Neural cell (in vitro differentiated cells): Measurements from ENCODE around the gene MPPED1. TPM values are rescaled to one million over a fixed set of nuclear protein-coding genes. Genes with fewer than 3 reads are reported as not detected.

Source experiments
- H2AFZ ChIP-seq: fragments of 200-600, 300-800 bp; sonication (generic), shearing (Covaris generic); 2 replicates; pipeline ENCODE4 v1.6.0; 2014; ENCODE audit warnings: low read depth, mild to moderate bottlenecking, antibody characterized with exemption, low read length, moderate library complexity
- H3F3A ChIP-seq: fragments of 200-600 bp; shearing (Covaris generic); 2 replicates; pipeline ENCODE4 v1.6.1; 2016; ENCODE audit warnings: mild to moderate bottlenecking, moderate library complexity, mixed read lengths, antibody characterized with exemption, low read length; ENCODE audit not compliant: insufficient read depth, poor library complexity, severe bottlenecking
- H3K27ac ChIP-seq: fragments of 200-600, 300-800 bp; sonication (generic), shearing (Covaris generic); 2 replicates; pipeline ENCODE4 v1.5.1; 2014; ENCODE audit warnings: mild to moderate bottlenecking, low read length, moderate library complexity
- H3K27me3 ChIP-seq: fragments of 300-800, 200-600 bp; sonication (generic), shearing (Covaris generic); 2 replicates; pipeline ENCODE4 v1.6.0; 2014; ENCODE audit warnings: mild to moderate bottlenecking, low read depth, low read length, moderate library complexity; ENCODE audit not compliant: insufficient read depth
- H3K36me3 ChIP-seq: fragments of 300-800, 200-600 bp; sonication (generic), shearing (Covaris generic); 2 replicates; pipeline ENCODE4 v1.5.1; 2014; ENCODE audit warnings: mild to moderate bottlenecking, antibody characterized with exemption, low read length, moderate library complexity; ENCODE audit not compliant: insufficient read depth
- H3K4me2 ChIP-seq: fragments of 300-800, 200-600 bp; sonication (generic), shearing (Covaris generic); 2 replicates; pipeline ENCODE4 v1.6.0; 2014; ENCODE audit warnings: mild to moderate bottlenecking, low read length
- H3K4me3 ChIP-seq: fragments of 300-800, 200-600 bp; sonication (generic), shearing (Covaris generic); 2 replicates; pipeline ENCODE4 v1.5.1; 2014; ENCODE audit warnings: mild to moderate bottlenecking, low read length, moderate library complexity
- H3K79me2 ChIP-seq: fragments of 200-600 bp; shearing (Covaris generic); replicated peaks from 2 replicates; pipeline ENCODE4 v1.6.0; 2014; ENCODE audit warnings: mild to moderate bottlenecking, low read length, moderate library complexity; ENCODE audit not compliant: insufficient read depth
- H3K9ac ChIP-seq: fragments of 300-800, 200-600 bp; sonication (generic), shearing (Covaris generic); 2 replicates; pipeline ENCODE4 v1.6.1; 2016; ENCODE audit warnings: mild to moderate bottlenecking, low read length, mixed read lengths
- H3K9me2 ChIP-seq: fragments of 200-600 bp; shearing (Covaris generic); 2 replicates; pipeline ENCODE4 v1.6.1; 2016; ENCODE audit warnings: mild to moderate bottlenecking, low read length, mixed read lengths; ENCODE audit not compliant: insufficient read depth
- H3K9me3 ChIP-seq: fragments of 200-600, 300-800 bp; sonication (generic), shearing (Covaris generic); 2 replicates; pipeline ENCODE4 v1.6.1; 2016; ENCODE audit warnings: mild to moderate bottlenecking, mixed run types, low read length, moderate library complexity, mixed read lengths
- H4K20me1 ChIP-seq: fragments of 200-600 bp; shearing (Covaris generic); 2 replicates; pipeline ENCODE4 v1.6.1; 2016; ENCODE audit warnings: mild to moderate bottlenecking, mixed run types; ENCODE audit not compliant: insufficient read depth
- EP300 ChIP-seq: fragments of 450-650 bp; conservative IDR thresholded peaks from 2 replicates; pipeline ENCODE4 v1.6.1; 2014; ENCODE audit warnings: antibody characterized with exemption, mild to moderate bottlenecking, moderate library complexity; ENCODE audit not compliant: poor library complexity, severe bottlenecking
- EZH2 ChIP-seq: fragments of 200-600, 300-800 bp; shearing (Covaris generic), sonication (generic); IDR thresholded peaks from 2 replicates; pipeline ENCODE4 v1.6.1; 2014; ENCODE audit warnings: antibody characterized with exemption, low read length, borderline replicate concordance, mild to moderate bottlenecking; ENCODE audit not compliant: insufficient read depth, poor library complexity, severe bottlenecking
- MXI1 ChIP-seq: fragments of 450-650 bp; conservative IDR thresholded peaks from 2 replicates; pipeline ENCODE4 v1.6.1; 2014; ENCODE audit warnings: antibody characterized with exemption, mild to moderate bottlenecking; ENCODE audit not compliant: poor library complexity, severe bottlenecking
- POLR2AphosphoS5 ChIP-seq: IDR thresholded peaks from 2 replicates; pipeline ENCODE4 v1.6.1; 2012
- RAD21 ChIP-seq: fragments of 450-650 bp; conservative IDR thresholded peaks from 2 replicates; pipeline ENCODE4 v1.6.1; 2014; ENCODE audit warnings: antibody characterized with exemption, mild to moderate bottlenecking, moderate library complexity
- SMC3 ChIP-seq: fragments of 450-650 bp; conservative IDR thresholded peaks from 2 replicates; pipeline ENCODE4 v1.6.1; 2014; ENCODE audit warnings: antibody characterized with exemption, mild to moderate bottlenecking, moderate library complexity; ENCODE audit not compliant: poor library complexity
- TAF1 ChIP-seq: IDR thresholded peaks from 2 replicates; pipeline ENCODE4 v1.6.1; 2012; ENCODE audit warnings: low read depth
- polyA plus RNA-seq: library from polyadenylated mRNA; depleted of rRNA; stranded (reverse); fragments of >200 nt; gene quantifications from 2 replicates; pipeline ENCODE4 v1.2.3, GENCODE V29; 2014
- TF ChIP-seq, protein P1 (sequence below): IDR thresholded peaks from 2 replicates; pipeline ENCODE4 v1.6.1; 2012; ENCODE audit warnings: borderline replicate concordance
- TF ChIP-seq, protein P2 (sequence below): fragments of 450-650 bp; IDR thresholded peaks from 2 replicates; pipeline ENCODE4 v1.5.1; 2014; ENCODE audit warnings: antibody characterized with exemption, mild to moderate bottlenecking, moderate library complexity; ENCODE audit not compliant: poor library complexity, severe bottlenecking

Gene MPPED1
- polyA plus RNA-seq, 1 donor from 2014 or later: 33.4 TPM

DNA sequence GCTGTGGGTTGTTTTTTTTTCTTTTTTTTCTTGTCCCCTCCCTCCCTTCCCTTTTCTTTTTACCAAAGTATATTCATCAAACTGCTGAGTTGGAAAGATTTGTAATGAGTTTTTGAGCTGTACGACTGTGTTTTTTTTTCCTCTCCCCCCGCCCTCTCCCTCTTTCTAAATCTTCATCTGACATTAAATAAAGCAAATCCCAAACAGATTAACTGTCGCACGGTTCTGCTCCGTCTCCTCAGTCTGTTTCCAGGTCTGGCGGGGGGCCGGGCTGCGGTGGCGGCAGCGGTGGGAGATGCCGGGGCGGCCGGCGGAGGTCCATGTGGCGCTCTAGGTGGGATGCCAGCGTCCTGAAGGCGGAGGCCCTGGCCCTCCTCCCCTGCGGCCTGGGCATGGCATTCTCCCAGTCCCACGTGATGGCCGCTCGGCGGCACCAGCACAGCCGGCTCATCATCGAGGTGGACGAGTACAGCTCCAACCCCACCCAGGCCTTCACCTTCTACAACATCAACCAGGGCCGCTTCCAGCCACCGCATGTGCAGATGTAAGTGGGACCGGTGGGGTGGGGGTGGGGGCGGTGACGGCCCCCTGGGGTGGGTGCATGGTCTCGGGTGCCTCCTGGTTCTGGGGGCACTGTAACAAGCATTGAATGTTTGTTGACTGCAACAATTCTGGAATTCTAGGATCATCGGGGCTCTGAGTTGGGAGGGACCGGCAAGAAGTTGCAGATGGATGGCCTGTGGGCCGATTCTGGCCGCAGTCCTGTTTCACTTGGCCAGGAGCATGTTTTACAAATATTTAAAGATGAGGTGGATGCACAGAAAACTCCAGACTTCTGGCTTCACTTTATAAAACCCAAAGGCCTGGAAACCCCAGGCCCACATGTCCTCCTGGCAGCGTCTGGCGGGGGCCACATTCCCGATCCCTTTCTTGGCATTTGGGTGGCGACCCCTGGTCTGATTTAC lies 13.1 kb downstream of the MPPED1 start:
- no peak overlapping the region for H3K27ac ChIP-seq
- no peak overlapping the region for H3K4me3 ChIP-seq
- H2AFZ ChIP-seq: no peak overlapping the region
- H3K9me2 ChIP-seq: no peaks in the 10 kb centered on the region
- TF ChIP-seq RAD21 (no peak), POLR2AphosphoS5 (no peak), EP300 (no peak), EZH2 (no peak), TAF1 (no peak), SMC3 (no peak), MXI1 (no peak)
- TF ChIP-seq, protein P1, sequence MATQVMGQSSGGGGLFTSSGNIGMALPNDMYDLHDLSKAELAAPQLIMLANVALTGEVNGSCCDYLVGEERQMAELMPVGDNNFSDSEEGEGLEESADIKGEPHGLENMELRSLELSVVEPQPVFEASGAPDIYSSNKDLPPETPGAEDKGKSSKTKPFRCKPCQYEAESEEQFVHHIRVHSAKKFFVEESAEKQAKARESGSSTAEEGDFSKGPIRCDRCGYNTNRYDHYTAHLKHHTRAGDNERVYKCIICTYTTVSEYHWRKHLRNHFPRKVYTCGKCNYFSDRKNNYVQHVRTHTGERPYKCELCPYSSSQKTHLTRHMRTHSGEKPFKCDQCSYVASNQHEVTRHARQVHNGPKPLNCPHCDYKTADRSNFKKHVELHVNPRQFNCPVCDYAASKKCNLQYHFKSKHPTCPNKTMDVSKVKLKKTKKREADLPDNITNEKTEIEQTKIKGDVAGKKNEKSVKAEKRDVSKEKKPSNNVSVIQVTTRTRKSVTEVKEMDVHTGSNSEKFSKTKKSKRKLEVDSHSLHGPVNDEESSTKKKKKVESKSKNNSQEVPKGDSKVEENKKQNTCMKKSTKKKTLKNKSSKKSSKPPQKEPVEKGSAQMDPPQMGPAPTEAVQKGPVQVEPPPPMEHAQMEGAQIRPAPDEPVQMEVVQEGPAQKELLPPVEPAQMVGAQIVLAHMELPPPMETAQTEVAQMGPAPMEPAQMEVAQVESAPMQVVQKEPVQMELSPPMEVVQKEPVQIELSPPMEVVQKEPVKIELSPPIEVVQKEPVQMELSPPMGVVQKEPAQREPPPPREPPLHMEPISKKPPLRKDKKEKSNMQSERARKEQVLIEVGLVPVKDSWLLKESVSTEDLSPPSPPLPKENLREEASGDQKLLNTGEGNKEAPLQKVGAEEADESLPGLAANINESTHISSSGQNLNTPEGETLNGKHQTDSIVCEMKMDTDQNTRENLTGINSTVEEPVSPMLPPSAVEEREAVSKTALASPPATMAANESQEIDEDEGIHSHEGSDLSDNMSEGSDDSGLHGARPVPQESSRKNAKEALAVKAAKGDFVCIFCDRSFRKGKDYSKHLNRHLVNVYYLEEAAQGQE: no peak
- TF ChIP-seq, protein P2, sequence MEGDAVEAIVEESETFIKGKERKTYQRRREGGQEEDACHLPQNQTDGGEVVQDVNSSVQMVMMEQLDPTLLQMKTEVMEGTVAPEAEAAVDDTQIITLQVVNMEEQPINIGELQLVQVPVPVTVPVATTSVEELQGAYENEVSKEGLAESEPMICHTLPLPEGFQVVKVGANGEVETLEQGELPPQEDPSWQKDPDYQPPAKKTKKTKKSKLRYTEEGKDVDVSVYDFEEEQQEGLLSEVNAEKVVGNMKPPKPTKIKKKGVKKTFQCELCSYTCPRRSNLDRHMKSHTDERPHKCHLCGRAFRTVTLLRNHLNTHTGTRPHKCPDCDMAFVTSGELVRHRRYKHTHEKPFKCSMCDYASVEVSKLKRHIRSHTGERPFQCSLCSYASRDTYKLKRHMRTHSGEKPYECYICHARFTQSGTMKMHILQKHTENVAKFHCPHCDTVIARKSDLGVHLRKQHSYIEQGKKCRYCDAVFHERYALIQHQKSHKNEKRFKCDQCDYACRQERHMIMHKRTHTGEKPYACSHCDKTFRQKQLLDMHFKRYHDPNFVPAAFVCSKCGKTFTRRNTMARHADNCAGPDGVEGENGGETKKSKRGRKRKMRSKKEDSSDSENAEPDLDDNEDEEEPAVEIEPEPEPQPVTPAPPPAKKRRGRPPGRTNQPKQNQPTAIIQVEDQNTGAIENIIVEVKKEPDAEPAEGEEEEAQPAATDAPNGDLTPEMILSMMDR: no peak
- H3K27me3 ChIP-seq: no peaks in the 10 kb centered on the region
- H3K79me2 ChIP-seq: no peaks in the 10 kb centered on the region
- H3K36me3 ChIP-seq: no peaks in the 10 kb centered on the region
- no peaks in the 10 kb centered on the region for H3K9me3 ChIP-seq
- no peak overlapping the region for H3K9ac ChIP-seq
- no peaks in the 10 kb centered on the region for H3F3A ChIP-seq
- H3K4me2 ChIP-seq: no peak overlapping the region
- no peaks in the 10 kb centered on the region for H4K20me1 ChIP-seq

- Histone ChIP-seq H3K9me2 (no peaks in the 10 kb centered on the region), H3K9ac (no peak overlapping the region), H3F3A (no peaks in the 10 kb centered on the region), H2AFZ (no peak overlapping the region), H3K9me3 (no peaks in the 10 kb centered on the region), H4K20me1 (no peaks in the 10 kb centered on the region), H3K4me3 (no peak overlapping the region), H3K36me3 (no peaks in the 10 kb centered on the region), H3K27me3 (no peaks in the 10 kb centered on the region), H3K79me2 (no peaks in the 10 kb centered on the region), H3K4me2 (no peak overlapping the region), H3K27ac (no peak overlapping the region)
- no peak for TF ChIP-seq POLR2AphosphoS5
- no peak for TF ChIP-seq MXI1
- TF ChIP-seq TAF1: no peak
- TF ChIP-seq EZH2: no peak
- TF ChIP-seq, protein P1: no peak
- TF ChIP-seq, protein P2: no peak
- no peak for TF ChIP-seq EP300
- TF ChIP-seq SMC3: no peak
- no peak for TF ChIP-seq RAD21
Observed at GRCh38 chr22:43425976-43426785, 14.4 kb downstream of the MPPED1 start.
